ENCODE measurements around the gene SERPINA3. TPM values are rescaled to one million over a fixed set of nuclear protein-coding genes. Genes with fewer than 3 reads are reported as not detected.

Gene SERPINA3
- total RNA-seq, 2 donors from 2014 or later, result 57.2 to 330 TPM

DNA sequence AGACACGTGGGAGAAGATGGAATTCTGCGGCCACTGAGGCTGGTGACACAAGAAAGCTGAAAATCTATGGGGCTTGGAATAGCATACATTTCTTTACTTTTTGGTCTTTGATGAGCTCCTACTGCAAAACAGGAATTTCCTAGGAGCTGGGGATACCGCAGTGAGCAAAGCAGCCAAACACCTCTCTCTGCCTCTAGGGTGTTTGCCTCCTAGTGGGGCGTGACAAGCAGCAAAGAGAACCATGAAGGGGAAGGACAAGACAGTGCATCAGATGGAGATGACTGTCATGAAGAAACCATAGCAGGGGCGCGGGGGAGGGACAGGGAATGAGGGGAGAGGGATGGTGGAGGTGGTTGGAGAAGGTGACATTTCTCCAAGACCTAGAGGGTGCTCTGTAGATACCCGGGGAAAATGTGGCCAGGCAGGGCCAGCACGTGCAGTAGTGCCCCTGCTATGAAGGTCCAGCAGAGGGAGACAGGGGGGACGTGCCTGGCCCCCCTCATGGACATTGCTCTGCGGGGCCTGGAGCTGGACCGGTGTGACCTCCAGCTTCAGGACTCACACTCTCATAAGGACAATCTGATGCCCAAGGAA is 58.6 kb downstream of the SERPINA3 start:
- TF ChIP-seq, protein P1, sequence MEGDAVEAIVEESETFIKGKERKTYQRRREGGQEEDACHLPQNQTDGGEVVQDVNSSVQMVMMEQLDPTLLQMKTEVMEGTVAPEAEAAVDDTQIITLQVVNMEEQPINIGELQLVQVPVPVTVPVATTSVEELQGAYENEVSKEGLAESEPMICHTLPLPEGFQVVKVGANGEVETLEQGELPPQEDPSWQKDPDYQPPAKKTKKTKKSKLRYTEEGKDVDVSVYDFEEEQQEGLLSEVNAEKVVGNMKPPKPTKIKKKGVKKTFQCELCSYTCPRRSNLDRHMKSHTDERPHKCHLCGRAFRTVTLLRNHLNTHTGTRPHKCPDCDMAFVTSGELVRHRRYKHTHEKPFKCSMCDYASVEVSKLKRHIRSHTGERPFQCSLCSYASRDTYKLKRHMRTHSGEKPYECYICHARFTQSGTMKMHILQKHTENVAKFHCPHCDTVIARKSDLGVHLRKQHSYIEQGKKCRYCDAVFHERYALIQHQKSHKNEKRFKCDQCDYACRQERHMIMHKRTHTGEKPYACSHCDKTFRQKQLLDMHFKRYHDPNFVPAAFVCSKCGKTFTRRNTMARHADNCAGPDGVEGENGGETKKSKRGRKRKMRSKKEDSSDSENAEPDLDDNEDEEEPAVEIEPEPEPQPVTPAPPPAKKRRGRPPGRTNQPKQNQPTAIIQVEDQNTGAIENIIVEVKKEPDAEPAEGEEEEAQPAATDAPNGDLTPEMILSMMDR (IDR thresholded peaks at IDR 0.05), result no peak
- Histone ChIP-seq H3K36me3 (no peaks in the 10 kb centered on the region), H3K4me3 (no peak overlapping the region), H3K9me3 (no peaks in the 10 kb centered on the region), H3K27me3 (no peaks in the 10 kb centered on the region), H3K27ac (no peak overlapping the region), H3K4me1 (no peaks in the 10 kb centered on the region)
- no peak for DNase-seq (ENCODE audit: low spot score)

DNA sequence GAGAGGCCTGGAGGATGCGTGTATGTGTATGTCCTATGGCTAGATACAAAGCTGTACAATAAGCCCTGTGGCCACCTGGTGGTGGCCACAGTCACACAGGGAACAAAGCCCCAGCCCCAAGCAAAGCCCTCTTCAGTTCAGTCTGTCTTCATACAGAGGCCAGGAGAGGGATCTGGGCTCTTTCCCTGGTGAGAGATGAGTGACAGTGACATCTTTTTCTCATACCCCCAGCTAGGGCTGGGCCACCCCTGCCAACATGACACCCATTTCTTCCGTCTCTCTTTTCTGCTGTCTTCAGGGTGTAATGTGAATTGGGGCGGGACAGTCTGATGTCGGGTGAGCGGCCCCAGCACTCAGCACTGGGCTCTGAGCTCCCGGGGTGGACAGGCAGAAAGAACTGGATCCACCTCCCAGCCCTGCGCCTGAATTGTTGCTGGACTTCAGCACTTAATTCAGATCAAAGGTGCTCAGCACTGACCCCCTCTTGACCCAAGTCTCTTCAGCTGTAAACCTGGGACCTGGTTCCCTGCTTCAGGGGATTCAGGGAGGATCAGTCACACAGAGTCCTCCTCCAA is 59.8 kb downstream of the SERPINA3 start:
- Histone ChIP-seq H3K27ac (no peak overlapping the region), H3K4me3 (no peak overlapping the region), H3K36me3 (no peaks in the 10 kb centered on the region), H3K4me1 (no peaks in the 10 kb centered on the region), H3K9me3 (no peaks in the 10 kb centered on the region), H3K27me3 (no peaks in the 10 kb centered on the region)
- no peak for DNase-seq (ENCODE audit: low spot score)
- TF ChIP-seq, protein P1 (IDR thresholded peaks at IDR 0.05), result peak in 1 of 2 donors; percentile 54

DNA sequence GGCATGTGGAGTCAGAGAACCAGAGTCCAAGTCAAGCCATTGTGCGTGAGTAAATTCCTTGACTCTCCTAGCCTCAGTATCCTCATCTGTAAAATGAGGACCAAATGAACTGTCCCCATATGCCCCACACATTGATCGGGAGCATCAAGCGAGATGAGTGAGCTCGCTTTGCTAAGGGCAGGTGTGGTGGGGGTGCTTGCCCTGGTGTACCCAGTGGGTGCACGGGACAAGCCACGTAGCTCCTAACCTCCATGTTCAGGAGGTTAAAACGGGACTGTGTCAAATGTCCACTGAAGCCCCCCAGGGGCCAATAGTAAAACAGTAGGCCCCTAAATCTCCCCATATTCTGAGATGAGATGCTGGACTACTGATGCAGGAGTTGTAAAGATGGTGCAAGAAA is 60.9 kb downstream of the SERPINA3 start:
- no peaks in the 10 kb centered on the region for H3K9me3 ChIP-seq
- no peaks in the 10 kb centered on the region for H3K27me3 ChIP-seq
- no peak for DNase-seq (ENCODE audit: low spot score)
- H3K4me3 ChIP-seq, result no peak overlapping the region
- no peak overlapping the region for H3K27ac ChIP-seq
- H3K4me1 ChIP-seq, result no peaks in the 10 kb centered on the region
- no peaks in the 10 kb centered on the region for H3K36me3 ChIP-seq
- TF ChIP-seq, protein P1 (IDR thresholded peaks at IDR 0.05), result no peak

Other genes starting within 250 kb of the SERPINA3 start
- gene SERPINA2, start 245.7 kb upstream of the SERPINA3 start, total RNA-seq, result not detected
- gene SERPINA1, start 223.8 kb upstream of the SERPINA3 start, total RNA-seq, result 1 to 10 TPM; 2.4 to 8.8 TPM
- gene SERPINA11, start 159.6 kb upstream of the SERPINA3 start, total RNA-seq, result not detected
- gene SERPINA9, start 136.2 kb upstream of the SERPINA3 start, total RNA-seq, result not detected
- gene SERPINA12, start 102.9 kb upstream of the SERPINA3 start, total RNA-seq, result not detected
- not detected for gene SERPINA4, start 50.9 kb upstream of the SERPINA3 start, total RNA-seq
- gene SERPINA5, start 31.0 kb upstream of the SERPINA3 start, total RNA-seq, result 1 to 10 TPM; 3.3 to 7.7 TPM
- gene GSC, start 157.7 kb downstream of the SERPINA3 start, total RNA-seq, result under 1 TPM in 1 of 2 donors, not detected in 1; 0.52 TPM